NCI-H1436 (cell line): ENCODE measurements around the gene TLR9.
"Not testable (repeated sequence)": the region's sequence is repeated elsewhere in the genome, so short reads cannot be mapped to it uniquely, and the experiment has no call there.

Experiments
- DNase-seq: peaks from one replicate; lab custom pipeline; 2025; lab: John Stamatoyannopoulos, UW

TLR9 gene

GRCh38 chr3:52225452-52226228 is at the start of gene TLR9:
Gene TLR9, minus strand, starts transcription at chr3:52225645. Its CDS starts 116 bp downstream, at chr3:52225529.
- peak; percentile 38 for DNase-seq

GRCh38 chr3:52274781-52275180 is 49.3 kb upstream of the TLR9 start:
- DNase-seq, result not testable (repeated sequence)

GRCh38 chr3:52272831-52273230 is 47.4 kb upstream of the TLR9 start:
- no peak for DNase-seq

- DNase-seq, result not testable (repeated sequence)
Observed at GRCh38 chr3:52272172-52272571, 46.7 kb upstream of the TLR9 start.

- DNase-seq, result no peak
Observed at GRCh38 chr3:52270252-52270754, 44.9 kb upstream of the TLR9 start.

GRCh38 chr3:52269776-52270175 is 44.3 kb upstream of the TLR9 start:
- no peak for DNase-seq

- DNase-seq, result no peak
Observed at GRCh38 chr3:52268036-52268435, 42.6 kb upstream of the TLR9 start.

- no peak for DNase-seq
Observed at GRCh38 chr3:52265387-52265786, 39.9 kb upstream of the TLR9 start.

GRCh38 chr3:52262447-52262846 is 37.0 kb upstream of the TLR9 start:
- no peak for DNase-seq

- DNase-seq, result no peak
Observed at GRCh38 chr3:52259448-52259847, 34.0 kb upstream of the TLR9 start.

- no peak for DNase-seq
Observed at GRCh38 chr3:52259035-52259434, 33.6 kb upstream of the TLR9 start.

- no peak for DNase-seq
Observed at GRCh38 chr3:52257911-52258310, 32.5 kb upstream of the TLR9 start.

- DNase-seq, result no peak
Observed at GRCh38 chr3:52256622-52257021, 31.2 kb upstream of the TLR9 start.

GRCh38 chr3:52256159-52256558 is 30.7 kb upstream of the TLR9 start:
- DNase-seq, result no peak

- DNase-seq, result no peak
Observed at GRCh38 chr3:52254608-52255007, 29.2 kb upstream of the TLR9 start.

GRCh38 chr3:52253314-52254304 is 28.2 kb upstream of the TLR9 start:
- DNase-seq, result no peak

- DNase-seq, result no peak
Observed at GRCh38 chr3:52250122-52250521, 24.7 kb upstream of the TLR9 start.

- DNase-seq, result no peak
Observed at GRCh38 chr3:52249683-52250082, 24.2 kb upstream of the TLR9 start.

GRCh38 chr3:52248816-52249547 is 23.5 kb upstream of the TLR9 start:
- DNase-seq, result no peak

GRCh38 chr3:52248165-52248541 is 22.7 kb upstream of the TLR9 start:
- DNase-seq, result no peak

- DNase-seq, result no peak
Observed at GRCh38 chr3:52247409-52248164, 22.1 kb upstream of the TLR9 start.
